Urinary bladder (tissue), 4 donors: ENCODE results near the gene FAM13C. TPM values are rescaled to one million over a fixed set of nuclear protein-coding genes. Genes with fewer than 3 reads are reported as not detected.

Experiments used
- DNase-seq: peaks from one replicate; pipeline ENCODE4 v3.0.0-alpha.2; 2015; ENCODE audit errors: extremely low spot score
- H3K27ac ChIP-seq: one replicate; pipeline ENCODE4 v1.5.1; 2013; ENCODE audit warnings: low read depth, mild to moderate bottlenecking, moderate library complexity
- H3K36me3 ChIP-seq: one replicate; pipeline ENCODE4 v1.6.1; 2013; ENCODE audit warnings: mild to moderate bottlenecking, moderate library complexity; ENCODE audit not compliant: insufficient read depth
- H3K4me1 ChIP-seq: one replicate; pipeline ENCODE4 v1.6.1; 2013; ENCODE audit warnings: mild to moderate bottlenecking, moderate library complexity; ENCODE audit not compliant: insufficient read depth
- H3K4me3 ChIP-seq: one replicate; pipeline ENCODE4 v1.5.1; 2013; ENCODE audit warnings: low read depth, low read length
- WGBS: extraction: QIAGEN DNeasy Blood & Tissue Kit; methylation state at CpG from one replicate; pipeline ENCODE4 v1.1.7; 2013; 5-methylcytosine and 5-hydroxymethylcytosine counted together
- polyA plus RNA-seq: library from polyadenylated mRNA; stranded (reverse); fragments of 200-250 nt; gene quantifications from one replicate; pipeline ENCODE4 v1.2.3, GENCODE V29; 2013
- total RNA-seq: library from RNA; depleted of rRNA; stranded (reverse); fragments of >200 nt; gene quantifications from one replicate; pipeline ENCODE4 v1.2.3, GENCODE V29; 2014
- donor health status: healthy with polysubstance abuse.
- donor health status: healthy.

Gene FAM13C
- total and polyA plus RNA-seq, 2 donors: 5.9 to 34.5 TPM

GRCh38 chr10:59299933-59300332, 62.4 kb downstream of the FAM13C start:
- no peaks in the 10 kb centered on the region for H3K4me1 ChIP-seq
- WGBS: 87% methylated on average over 5 of the region's 5 CpGs
- no peak for DNase-seq

GRCh38 chr10:59290448-59290847, 71.9 kb downstream of the FAM13C start:
- no peak overlapping the region for H3K4me3 ChIP-seq
- no peaks in the 10 kb centered on the region for H3K36me3 ChIP-seq
- DNase-seq: no peak
- no peak overlapping the region for H3K27ac ChIP-seq
- no peaks in the 10 kb centered on the region for H3K4me1 ChIP-seq
- 81% methylated on average over 4 of the region's 4 CpGs for WGBS

More at GRCh38 chr10:59299933-59300332, 62.4 kb downstream of the FAM13C start:
- Histone ChIP-seq H3K27ac (no peak overlapping the region), H3K36me3 (no peaks in the 10 kb centered on the region), H3K4me3 (no peak overlapping the region)

GRCh38 chr10:59289853-59290252, 72.5 kb downstream of the FAM13C start:
- Histone ChIP-seq H3K27ac (no peak overlapping the region), H3K4me1 (no peaks in the 10 kb centered on the region), H3K4me3 (no peak overlapping the region), H3K36me3 (no peaks in the 10 kb centered on the region)
- no peak for DNase-seq
- 82% methylated on average over 3 of the region's 3 CpGs for WGBS

GRCh38 chr10:59287587-59288255, 74.6 kb downstream of the FAM13C start:
- Histone ChIP-seq H3K4me1 (no peaks in the 10 kb centered on the region), H3K27ac (no peak overlapping the region), H3K4me3 (no peak overlapping the region), H3K36me3 (no peaks in the 10 kb centered on the region)
- 92% methylated on average over 3 of the region's 3 CpGs for WGBS
- DNase-seq: no peak

GRCh38 chr10:59285848-59286247, 76.5 kb downstream of the FAM13C start:
- WGBS: 91% methylated on average over 4 of the region's 4 CpGs
- Histone ChIP-seq H3K27ac (no peak overlapping the region), H3K36me3 (no peaks in the 10 kb centered on the region), H3K4me1 (no peaks in the 10 kb centered on the region), H3K4me3 (no peak overlapping the region)
- no peak for DNase-seq

GRCh38 chr10:59285073-59285472, 77.3 kb downstream of the FAM13C start:
- DNase-seq: no peak
- no peaks in the 10 kb centered on the region for H3K36me3 ChIP-seq
- no peaks in the 10 kb centered on the region for H3K4me1 ChIP-seq
- WGBS: 81% methylated on average over 4 of the region's 4 CpGs
- H3K27ac ChIP-seq: no peak overlapping the region
- no peak overlapping the region for H3K4me3 ChIP-seq

GRCh38 chr10:59284118-59284975, 78.0 kb downstream of the FAM13C start:
- Histone ChIP-seq H3K4me1 (no peaks in the 10 kb centered on the region), H3K36me3 (no peaks in the 10 kb centered on the region), H3K27ac (no peak overlapping the region), H3K4me3 (no peak overlapping the region)
- 80% methylated on average over 7 of the region's 7 CpGs for WGBS
- no peak for DNase-seq

- no peaks in the 10 kb centered on the region for H3K36me3 ChIP-seq
- no peak overlapping the region for H3K4me3 ChIP-seq
- no peaks in the 10 kb centered on the region for H3K4me1 ChIP-seq
- DNase-seq: no peak
- 30% methylated on average over 9 of the region's 9 CpGs for WGBS
- no peak overlapping the region for H3K27ac ChIP-seq
These were observed 78.8 kb downstream of the FAM13C start for GRCh38 chr10:59283456-59284091.

- H3K4me3 ChIP-seq: no peak overlapping the region
- no peaks in the 10 kb centered on the region for H3K4me1 ChIP-seq
- no peak for DNase-seq
- no peak overlapping the region for H3K27ac ChIP-seq
- 78% methylated on average over 1 of the region's 1 CpG for WGBS
- H3K36me3 ChIP-seq: no peaks in the 10 kb centered on the region
These were observed 80.5 kb downstream of the FAM13C start for GRCh38 chr10:59281861-59282260.

GRCh38 chr10:59279991-59280505, 82.3 kb downstream of the FAM13C start:
- Histone ChIP-seq H3K4me3 (no peak overlapping the region), H3K4me1 (no peaks in the 10 kb centered on the region), H3K27ac (no peak overlapping the region), H3K36me3 (no peaks in the 10 kb centered on the region)
- DNase-seq: no peak
- WGBS: 76% methylated on average over 1 of the region's 1 CpG

GRCh38 chr10:59279476-59279875, 82.9 kb downstream of the FAM13C start:
- H3K4me1 ChIP-seq: no peaks in the 10 kb centered on the region
- no peak overlapping the region for H3K4me3 ChIP-seq
- no peak for DNase-seq
- WGBS: 89% methylated on average over 1 of the region's 1 CpG
- no peaks in the 10 kb centered on the region for H3K36me3 ChIP-seq
- no peak overlapping the region for H3K27ac ChIP-seq

GRCh38 chr10:59276919-59277318, 85.4 kb downstream of the FAM13C start:
- Histone ChIP-seq H3K4me1 (no peaks in the 10 kb centered on the region), H3K4me3 (no peak overlapping the region), H3K27ac (no peak overlapping the region), H3K36me3 (no peaks in the 10 kb centered on the region)
- no peak for DNase-seq

GRCh38 chr10:59276133-59276532, 86.2 kb downstream of the FAM13C start:
- no peak for DNase-seq
- no peaks in the 10 kb centered on the region for H3K4me1 ChIP-seq
- H3K36me3 ChIP-seq: no peaks in the 10 kb centered on the region
- no peak overlapping the region for H3K27ac ChIP-seq
- no peak overlapping the region for H3K4me3 ChIP-seq

- Histone ChIP-seq H3K36me3 (no peaks in the 10 kb centered on the region), H3K4me1 (no peaks in the 10 kb centered on the region), H3K27ac (no peak overlapping the region), H3K4me3 (no peak overlapping the region)
- no peak for DNase-seq
- WGBS: 93% methylated on average over 1 of the region's 1 CpG
These were observed 88.9 kb downstream of the FAM13C start for GRCh38 chr10:59273445-59273844.
